ENCODE data around the gene ABL2.
"Not testable (repeated sequence)": the region's sequence is repeated elsewhere in the genome, so short reads cannot be mapped to it uniquely, and the experiment has no call there.

ABL2 gene

GRCh38 chr1:179146476-179146875 is 83.0 kb downstream of the ABL2 start:
- H3K9ac ChIP-seq (ENCODE audit: low read length) = no peak overlapping the region
- no peak overlapping the region for H3K27ac ChIP-seq (ENCODE audit: low read depth, low read length)
- H3K27me3 ChIP-seq (ENCODE audit: control insufficient read depth in 1 of 2, insufficient read depth in 2 of 2, low read length in 2 of 2) = no peaks in the 10 kb centered on the region
- no peaks in the 10 kb centered on the region for H3K36me3 ChIP-seq (ENCODE audit: insufficient read depth, low read length)
- no peak overlapping the region for H3K4me3 ChIP-seq (ENCODE audit: low read depth in 1 of 2, low read length in 2 of 2)
- peaks cover 4% of the 10 kb centered on the region for H3K4me1 ChIP-seq (ENCODE audit: insufficient read depth, low read length)
- no peaks in the 10 kb centered on the region for H3K9me3 ChIP-seq (ENCODE audit: low read length)

- Histone ChIP-seq H3K36me3 (ENCODE audit: insufficient read depth, low read length) (no peaks in the 10 kb centered on the region), H3K4me3 (ENCODE audit: low read depth in 1 of 2, low read length in 2 of 2) (no peak overlapping the region), H3K27ac (ENCODE audit: low read depth, low read length) (no peak overlapping the region), H3K9ac (ENCODE audit: low read length) (no peak overlapping the region), H3K9me3 (ENCODE audit: low read length) (no peaks in the 10 kb centered on the region), H3K4me1 (ENCODE audit: insufficient read depth, low read length) (peaks cover 4% of the 10 kb centered on the region), H3K27me3 (ENCODE audit: control insufficient read depth in 1 of 2, insufficient read depth in 2 of 2, low read length in 2 of 2) (no peaks in the 10 kb centered on the region)
These were observed 84.0 kb downstream of the ABL2 start for GRCh38 chr1:179145521-179145920.

- Histone ChIP-seq H3K4me1 (ENCODE audit: insufficient read depth, low read length) (peaks cover 4% of the 10 kb centered on the region), H3K36me3 (ENCODE audit: insufficient read depth, low read length) (no peaks in the 10 kb centered on the region), H3K27ac (ENCODE audit: low read depth, low read length) (no peak overlapping the region), H3K4me3 (ENCODE audit: low read depth in 1 of 2, low read length in 2 of 2) (no peak overlapping the region), H3K9ac (ENCODE audit: low read length) (no peak overlapping the region), H3K9me3 (ENCODE audit: low read length) (no peaks in the 10 kb centered on the region), H3K27me3 (ENCODE audit: control insufficient read depth in 1 of 2, insufficient read depth in 2 of 2, low read length in 2 of 2) (no peaks in the 10 kb centered on the region)
These were observed 84.9 kb downstream of the ABL2 start for GRCh38 chr1:179144626-179145025.

GRCh38 chr1:179143322-179143721 is 86.2 kb downstream of the ABL2 start:
- no peaks in the 10 kb centered on the region for H3K9me3 ChIP-seq (ENCODE audit: low read length)
- H3K4me3 ChIP-seq (ENCODE audit: low read depth in 1 of 2, low read length in 2 of 2) = no peak overlapping the region
- no peak overlapping the region for H3K27ac ChIP-seq (ENCODE audit: low read depth, low read length)

GRCh38 chr1:179142889-179143299 is 86.6 kb downstream of the ABL2 start:
- no peaks in the 10 kb centered on the region for H3K27me3 ChIP-seq (ENCODE audit: control insufficient read depth in 1 of 2, insufficient read depth in 2 of 2, low read length in 2 of 2)
- H3K27ac ChIP-seq (ENCODE audit: low read depth, low read length) = no peak overlapping the region
- H3K4me1 ChIP-seq (ENCODE audit: insufficient read depth, low read length) = peaks cover 4% of the 10 kb centered on the region
- H3K9me3 ChIP-seq (ENCODE audit: low read length) = no peaks in the 10 kb centered on the region
- no peaks in the 10 kb centered on the region for H3K36me3 ChIP-seq (ENCODE audit: insufficient read depth, low read length)
- no peak overlapping the region for H3K9ac ChIP-seq (ENCODE audit: low read length)
- peak overlapping the region in 1 of 2 donors; percentile 27 for H3K4me3 ChIP-seq (ENCODE audit: low read depth in 1 of 2, low read length in 2 of 2)

More at GRCh38 chr1:179143322-179143721, 86.2 kb downstream of the ABL2 start:
- Histone ChIP-seq H3K27me3 (ENCODE audit: control insufficient read depth in 1 of 2, insufficient read depth in 2 of 2, low read length in 2 of 2) (no peaks in the 10 kb centered on the region), H3K9ac (ENCODE audit: low read length) (no peak overlapping the region), H3K36me3 (ENCODE audit: insufficient read depth, low read length) (no peaks in the 10 kb centered on the region), H3K4me1 (ENCODE audit: insufficient read depth, low read length) (peaks cover 4% of the 10 kb centered on the region)

GRCh38 chr1:179141592-179142251 is 87.8 kb downstream of the ABL2 start:
- no peaks in the 10 kb centered on the region for H3K27me3 ChIP-seq (ENCODE audit: control insufficient read depth in 1 of 2, insufficient read depth in 2 of 2, low read length in 2 of 2)
- peak overlapping the region; percentile 20 for H3K27ac ChIP-seq (ENCODE audit: low read depth, low read length)
- H3K4me1 ChIP-seq (ENCODE audit: insufficient read depth, low read length) = peaks cover 4% of the 10 kb centered on the region
- H3K36me3 ChIP-seq (ENCODE audit: insufficient read depth, low read length) = no peaks in the 10 kb centered on the region
- no peak overlapping the region for H3K9ac ChIP-seq (ENCODE audit: low read length)
- H3K9me3 ChIP-seq (ENCODE audit: low read length) = no peaks in the 10 kb centered on the region
- H3K4me3 ChIP-seq (ENCODE audit: low read depth in 1 of 2, low read length in 2 of 2) = no peak overlapping the region

- H3K27me3 ChIP-seq (ENCODE audit: control insufficient read depth in 1 of 2, insufficient read depth in 2 of 2, low read length in 2 of 2); H3K4me3 ChIP-seq (ENCODE audit: low read depth in 1 of 2, low read length in 2 of 2); H3K27ac ChIP-seq (ENCODE audit: low read depth, low read length); H3K4me1 ChIP-seq (ENCODE audit: insufficient read depth, low read length); H3K9ac ChIP-seq (ENCODE audit: low read length); H3K36me3 ChIP-seq (ENCODE audit: insufficient read depth, low read length); H3K9me3 ChIP-seq (ENCODE audit: low read length): not testable (repeated sequence)
These were observed 90.7 kb downstream of the ABL2 start for GRCh38 chr1:179138755-179139154.

- Histone ChIP-seq H3K36me3 (ENCODE audit: insufficient read depth, low read length) (no peaks in the 10 kb centered on the region), H3K9ac (ENCODE audit: low read length) (no peak overlapping the region), H3K27ac (ENCODE audit: low read depth, low read length) (no peak overlapping the region), H3K9me3 (ENCODE audit: low read length) (no peaks in the 10 kb centered on the region), H3K4me3 (ENCODE audit: low read depth in 1 of 2, low read length in 2 of 2) (no peak overlapping the region), H3K27me3 (ENCODE audit: control insufficient read depth in 1 of 2, insufficient read depth in 2 of 2, low read length in 2 of 2) (no peaks in the 10 kb centered on the region), H3K4me1 (ENCODE audit: insufficient read depth, low read length) (peaks cover 2% of the 10 kb centered on the region)
These were observed 91.7 kb downstream of the ABL2 start for GRCh38 chr1:179137617-179138255.

- not testable (repeated sequence) for H3K4me3 ChIP-seq (ENCODE audit: low read depth in 1 of 2, low read length in 2 of 2); H3K9me3 ChIP-seq (ENCODE audit: low read length); H3K27ac ChIP-seq (ENCODE audit: low read depth, low read length); H3K27me3 ChIP-seq (ENCODE audit: control insufficient read depth in 1 of 2, insufficient read depth in 2 of 2, low read length in 2 of 2); H3K36me3 ChIP-seq (ENCODE audit: insufficient read depth, low read length); H3K4me1 ChIP-seq (ENCODE audit: insufficient read depth, low read length); H3K9ac ChIP-seq (ENCODE audit: low read length)
These were observed 93.8 kb downstream of the ABL2 start for GRCh38 chr1:179135707-179136106.

- H3K4me1 ChIP-seq (ENCODE audit: insufficient read depth, low read length); H3K27me3 ChIP-seq (ENCODE audit: control insufficient read depth in 1 of 2, insufficient read depth in 2 of 2, low read length in 2 of 2); H3K36me3 ChIP-seq (ENCODE audit: insufficient read depth, low read length); H3K27ac ChIP-seq (ENCODE audit: low read depth, low read length); H3K9me3 ChIP-seq (ENCODE audit: low read length); H3K9ac ChIP-seq (ENCODE audit: low read length); H3K4me3 ChIP-seq (ENCODE audit: low read depth in 1 of 2, low read length in 2 of 2): not testable (repeated sequence)
These were observed 94.3 kb downstream of the ABL2 start for GRCh38 chr1:179135168-179135567.

- H3K4me1 ChIP-seq (ENCODE audit: insufficient read depth, low read length) = peaks cover 8% of the 10 kb centered on the region
- no peak overlapping the region for H3K27ac ChIP-seq (ENCODE audit: low read depth, low read length)
- peak overlapping the region in 1 of 2 donors; percentile 50 for H3K4me3 ChIP-seq (ENCODE audit: low read depth in 1 of 2, low read length in 2 of 2)
- no peak overlapping the region for H3K9ac ChIP-seq (ENCODE audit: low read length)
- no peaks in the 10 kb centered on the region for H3K36me3 ChIP-seq (ENCODE audit: insufficient read depth, low read length)
- no peaks in the 10 kb centered on the region for H3K9me3 ChIP-seq (ENCODE audit: low read length)
- no peaks in the 10 kb centered on the region for H3K27me3 ChIP-seq (ENCODE audit: control insufficient read depth in 1 of 2, insufficient read depth in 2 of 2, low read length in 2 of 2)
These were observed 99.6 kb downstream of the ABL2 start for GRCh38 chr1:179129702-179130473.
